Umbilical cord (tissue), 2 donors: Measurements from ENCODE around the gene PTPA. TPM values are rescaled to one million over a fixed set of nuclear protein-coding genes. Genes with fewer than 3 reads are reported as not detected.
"Not testable (repeated sequence)": the region's sequence is repeated elsewhere in the genome, so short reads cannot be mapped to it uniquely, and the experiment has no call there.

Source experiments
- DNase-seq: peaks from one replicate; pipeline ENCODE4 v3.0.0-alpha.2; 2015; ENCODE audit warnings: low spot score
- total RNA-seq: library from RNA; depleted of rRNA; stranded (reverse); fragments of >200 nt; gene quantifications from one replicate; pipeline ENCODE4 v1.2.3, GENCODE V29; 2014; ENCODE audit warnings: low replicate concordance; ENCODE audit not compliant: insufficient read depth

PTPA gene
- total RNA-seq, 1 donor from 2014 or later, result 24.1 TPM

DNA sequence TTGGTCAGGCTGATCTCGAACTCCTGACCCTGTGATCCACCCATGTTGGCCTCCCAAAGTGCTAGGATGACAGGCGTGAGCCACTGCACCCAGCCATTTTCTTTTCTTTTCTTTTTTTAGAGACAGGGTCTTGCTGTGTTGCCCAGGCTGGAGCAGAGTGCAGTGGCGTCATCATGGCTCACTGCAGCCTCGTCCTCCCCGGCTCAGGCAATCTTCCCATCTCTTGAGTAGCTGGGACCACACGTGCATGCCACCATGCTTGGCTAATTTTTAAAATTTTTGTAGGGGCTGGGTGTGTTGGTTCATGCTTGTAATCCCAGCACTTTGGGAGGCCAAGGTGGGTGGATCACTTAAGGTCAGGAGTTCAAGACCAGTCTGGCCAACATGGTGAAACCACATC is 85.8 kb downstream of the PTPA start:
- not testable (repeated sequence) for DNase-seq

DNA sequence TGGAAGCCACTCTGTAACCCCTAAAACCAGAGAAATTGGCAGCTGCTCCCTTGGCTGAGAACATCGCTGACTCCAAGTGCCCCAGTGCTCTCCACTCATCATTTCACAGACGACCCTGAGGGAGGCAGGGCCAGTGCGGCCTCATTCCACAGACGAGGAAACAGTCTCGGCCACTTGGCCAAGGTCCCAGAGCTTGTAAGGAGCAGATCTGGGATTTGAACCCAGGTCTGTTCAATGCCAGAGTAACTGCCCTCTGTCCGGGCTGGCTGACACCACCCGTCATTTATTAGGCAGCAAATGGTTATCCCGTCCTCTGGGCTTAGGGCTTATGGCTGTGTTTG is 86.7 kb downstream of the PTPA start:
- peak; percentile 52 for DNase-seq

Other genes with a start within 250 kb of the PTPA start
- 3.9 TPM for gene KYAT1, start 229.5 kb upstream of the PTPA start, total RNA-seq
- gene LRRC8A, start 229.3 kb upstream of the PTPA start, total RNA-seq, result 25.0 TPM
- gene PHYHD1, start 190.4 kb upstream of the PTPA start, total RNA-seq, result 24.3 TPM
- gene DOLK, start 163.8 kb upstream of the PTPA start, total RNA-seq, result 9.4 TPM
- gene NUP188, start 163.7 kb upstream of the PTPA start, total RNA-seq, result 30.1 TPM
- 28.4 TPM for gene SH3GLB2, start 83.1 kb upstream of the PTPA start, total RNA-seq
- gene MIGA2, start 74.8 kb upstream of the PTPA start, total RNA-seq, result 9.1 TPM
- gene DOLPP1, start 30.3 kb upstream of the PTPA start, total RNA-seq, result 4.8 TPM
- 27.9 TPM for gene CRAT, start 622 bp upstream of the PTPA start, total RNA-seq
- gene IER5L, start 66.8 kb downstream of the PTPA start, total RNA-seq, result 33.5 TPM